Measurements from ENCODE around the gene ALOX15B.
A peak's percentile ranks its signal among the peaks of the same experiment; 100 is the strongest.

The ALOX15B gene

DNA sequence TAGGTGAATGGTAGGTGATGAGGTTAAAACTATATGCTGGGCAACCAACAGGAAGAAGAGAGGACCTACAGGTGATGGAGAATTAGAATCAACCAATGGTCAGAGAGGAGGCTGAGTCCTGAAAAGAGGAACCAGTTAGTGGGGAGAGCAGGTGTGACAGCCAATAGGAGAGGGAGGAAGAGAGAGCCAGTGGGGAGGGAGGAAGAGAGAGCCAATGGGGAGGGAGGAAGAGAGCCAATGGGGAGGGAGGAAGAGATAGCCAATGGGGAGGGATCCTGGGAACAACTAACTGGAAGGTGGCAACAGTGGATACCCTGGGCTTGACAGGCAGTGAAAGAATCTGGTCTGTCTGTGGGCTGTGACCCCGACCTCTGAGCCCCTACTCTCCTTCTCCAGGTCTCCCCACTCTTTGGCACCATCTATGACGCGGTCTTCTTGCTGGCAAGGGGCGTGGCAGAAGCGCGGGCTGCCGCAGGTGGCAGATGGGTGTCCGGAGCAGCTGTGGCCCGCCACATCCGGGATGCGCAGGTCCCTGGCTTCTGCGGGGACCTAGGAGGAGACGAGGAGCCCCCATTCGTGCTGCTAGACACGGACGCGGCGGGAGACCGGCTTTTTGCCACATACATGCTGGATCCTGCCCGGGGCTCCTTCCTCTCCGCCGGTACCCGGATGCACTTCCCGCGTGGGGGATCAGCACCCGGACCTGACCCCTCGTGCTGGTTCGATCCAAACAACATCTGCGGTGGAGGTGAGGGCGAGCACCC lies 32.7 kb upstream of the ALOX15B start:
- Mint-ChIP-seq H3K27ac (no peak overlapping the region), H3K9me3 (peaks cover 4% of the 10 kb centered on the region in 2 donors), H3K27me3 (peaks cover 38 to 49% of the 10 kb centered on the region in 2 donors), H3K36me3 (peaks cover 0 to 3% of the 10 kb centered on the region in 2 donors), H3K4me1 (peaks cover 11% of the 10 kb centered on the region in 2 donors), H3K4me3 (no peak overlapping the region)
- DNase-seq, result no peak
- peak; percentile 57 to 67 for ATAC-seq (replicated peaks)

GRCh38 chr17:8006836-8007680 lies 31.8 kb upstream of the ALOX15B start:
- Mint-ChIP-seq H3K4me1 (peaks cover 7 to 8% of the 10 kb centered on the region in 2 donors), H3K4me3 (no peak overlapping the region), H3K27me3 (peaks cover 34 to 49% of the 10 kb centered on the region in 2 donors), H3K36me3 (peaks cover 0 to 3% of the 10 kb centered on the region in 2 donors), H3K27ac (no peak overlapping the region), H3K9me3 (peaks cover 4% of the 10 kb centered on the region in 2 donors)
- DNase-seq (no peak), ATAC-seq (replicated peaks) (no peak)

- Mint-ChIP-seq H3K36me3 (peaks cover 0 to 3% of the 10 kb centered on the region in 2 donors), H3K27ac (no peak overlapping the region), H3K4me1 (peaks cover under 1 to 2% of the 10 kb centered on the region in 2 donors), H3K9me3 (peaks cover 4% of the 10 kb centered on the region in 2 donors), H3K27me3 (peaks cover 30 to 48% of the 10 kb centered on the region in 2 donors), H3K4me3 (no peak overlapping the region)
- DNase-seq, result no peak
- no peak for ATAC-seq (replicated peaks)
Measured at GRCh38 chr17:8007836-8008235, 31.0 kb upstream of the ALOX15B start.

DNA sequence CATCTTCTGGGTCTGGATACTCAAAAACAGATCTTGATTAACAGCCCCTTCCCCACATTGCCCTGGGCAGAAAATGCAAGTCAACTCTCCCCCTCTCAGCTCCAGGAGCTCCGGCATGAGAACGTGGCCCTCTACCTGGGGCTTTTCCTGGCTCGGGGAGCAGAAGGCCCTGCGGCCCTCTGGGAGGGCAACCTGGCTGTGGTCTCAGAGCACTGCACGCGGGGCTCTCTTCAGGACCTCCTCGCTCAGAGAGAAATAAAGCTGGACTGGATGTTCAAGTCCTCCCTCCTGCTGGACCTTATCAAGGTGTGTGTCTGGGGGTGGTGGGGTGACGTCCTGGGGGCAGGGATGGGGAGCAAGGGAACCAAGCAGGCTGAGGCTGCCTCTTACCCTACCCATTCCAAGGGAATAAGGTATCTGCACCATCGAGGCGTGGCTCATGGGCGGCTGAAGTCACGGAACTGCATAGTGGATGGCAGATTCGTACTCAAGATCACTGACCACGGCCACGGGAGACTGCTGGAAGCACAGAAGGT lies 26.7 kb upstream of the ALOX15B start:
- Mint-ChIP-seq H3K36me3 (no peaks in the 10 kb centered on the region), H3K4me1 (peaks cover 24 to 25% of the 10 kb centered on the region in 2 donors), H3K27ac (no peak overlapping the region), H3K4me3 (no peak overlapping the region), H3K9me3 (no peaks in the 10 kb centered on the region), H3K27me3 (peaks cover 39 to 64% of the 10 kb centered on the region in 2 donors)
- ATAC-seq (replicated peaks), result no peak
- DNase-seq, result no peak

GRCh38 chr17:8012996-8013640 lies 25.7 kb upstream of the ALOX15B start:
- H3K36me3 Mint-ChIP-seq, result no peaks in the 10 kb centered on the region
- no peak overlapping the region for H3K4me3 Mint-ChIP-seq

DNA sequence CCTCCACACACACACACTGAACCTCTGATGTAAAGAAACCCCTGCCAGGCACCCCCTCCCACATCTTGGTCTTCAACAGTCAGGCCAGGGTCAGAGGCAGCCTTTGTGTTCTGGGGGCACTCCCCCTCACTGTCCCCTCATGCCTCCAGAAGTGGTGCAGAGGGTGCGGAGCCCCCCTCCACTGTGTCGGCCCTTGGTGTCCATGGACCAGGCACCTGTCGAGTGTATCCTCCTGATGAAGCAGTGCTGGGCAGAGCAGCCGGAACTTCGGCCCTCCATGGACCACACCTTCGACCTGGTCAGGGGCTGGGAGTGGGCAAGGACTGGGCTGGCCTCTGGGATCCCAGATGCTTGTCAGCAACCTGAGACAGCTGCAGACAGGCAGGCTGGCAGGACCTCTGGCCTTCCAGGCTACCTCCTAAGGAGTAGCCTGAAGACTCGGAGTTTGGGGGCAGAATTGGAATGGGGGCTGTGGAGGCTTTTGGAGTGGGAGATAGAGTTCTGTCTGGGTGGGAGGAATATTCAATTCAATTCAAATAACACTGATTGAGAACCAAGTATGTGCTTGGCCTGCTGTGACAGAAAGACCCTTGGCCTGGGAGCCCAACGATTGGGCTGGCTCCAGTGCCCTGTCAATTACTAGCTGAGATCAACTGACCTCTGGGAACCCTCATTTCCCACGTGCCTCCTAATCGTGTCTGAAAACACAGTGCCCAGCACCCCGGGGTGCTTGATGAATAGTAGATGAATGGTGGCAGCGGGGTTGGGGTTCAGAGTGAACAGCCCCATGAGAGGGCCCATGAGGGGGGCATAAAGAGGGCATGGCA lies 24.9 kb upstream of the ALOX15B start:
- Mint-ChIP-seq H3K27ac (no peak overlapping the region), H3K9me3 (no peaks in the 10 kb centered on the region), H3K27me3 (peaks cover 35 to 56% of the 10 kb centered on the region in 2 donors), H3K36me3 (no peaks in the 10 kb centered on the region), H3K4me1 (peaks cover 25% of the 10 kb centered on the region in 2 donors), H3K4me3 (no peak overlapping the region)
- DNase-seq, result no peak
- ATAC-seq (replicated peaks), result no peak

More at GRCh38 chr17:8012996-8013640, 25.7 kb upstream of the ALOX15B start:
- peak; percentile 68 to 70 for ATAC-seq (replicated peaks)
- DNase-seq, result no peak
- Mint-ChIP-seq H3K4me1 (peaks cover 25% of the 10 kb centered on the region in 2 donors), H3K27ac (no peak overlapping the region), H3K9me3 (no peaks in the 10 kb centered on the region), H3K27me3 (peaks cover 35 to 58% of the 10 kb centered on the region in 2 donors)

- H3K4me1 Mint-ChIP-seq, result peaks cover 26 to 27% of the 10 kb centered on the region in 2 donors
- no peak overlapping the region for H3K4me3 Mint-ChIP-seq
- no peaks in the 10 kb centered on the region for H3K36me3 Mint-ChIP-seq
- no peak for ATAC-seq (replicated peaks)
- peaks cover 41 to 62% of the 10 kb centered on the region in 2 donors for H3K27me3 Mint-ChIP-seq
- no peak for DNase-seq
- H3K27ac Mint-ChIP-seq, result no peak overlapping the region
- no peaks in the 10 kb centered on the region for H3K9me3 Mint-ChIP-seq
Measured at GRCh38 chr17:8014558-8014850, 24.4 kb upstream of the ALOX15B start.

DNA sequence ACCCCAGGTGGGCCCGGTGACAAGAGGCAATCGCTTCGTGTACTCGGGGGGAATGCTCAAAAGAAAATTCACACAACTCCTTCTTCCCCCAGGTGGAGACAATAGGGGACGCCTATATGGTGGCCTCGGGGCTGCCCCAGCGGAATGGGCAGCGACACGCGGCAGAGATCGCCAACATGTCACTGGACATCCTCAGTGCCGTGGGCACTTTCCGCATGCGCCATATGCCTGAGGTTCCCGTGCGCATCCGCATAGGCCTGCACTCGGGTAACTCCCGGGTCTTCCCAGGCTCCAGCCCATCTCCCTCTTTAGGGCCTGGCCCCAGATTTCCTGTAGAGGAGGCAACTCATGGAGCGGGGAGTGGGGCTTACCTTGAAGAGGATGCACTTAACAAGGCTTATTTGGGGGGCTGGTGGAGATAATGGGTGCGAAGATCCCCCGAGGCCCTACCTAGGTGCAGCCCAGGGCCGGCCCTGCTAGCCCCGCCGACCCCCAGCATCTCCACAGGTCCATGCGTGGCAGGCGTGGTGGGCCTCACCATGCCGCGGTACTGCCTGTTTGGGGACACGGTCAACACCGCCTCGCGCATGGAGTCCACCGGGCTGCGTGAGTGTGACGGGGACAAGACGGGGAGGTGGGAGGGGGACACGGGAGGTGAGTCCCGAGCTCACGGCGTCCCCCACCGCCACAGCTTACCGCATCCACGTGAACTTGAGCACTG lies 23.5 kb upstream of the ALOX15B start:
- ATAC-seq (replicated peaks), result no peak
- peaks cover 43 to 63% of the 10 kb centered on the region in 2 donors for H3K27me3 Mint-ChIP-seq

DNA sequence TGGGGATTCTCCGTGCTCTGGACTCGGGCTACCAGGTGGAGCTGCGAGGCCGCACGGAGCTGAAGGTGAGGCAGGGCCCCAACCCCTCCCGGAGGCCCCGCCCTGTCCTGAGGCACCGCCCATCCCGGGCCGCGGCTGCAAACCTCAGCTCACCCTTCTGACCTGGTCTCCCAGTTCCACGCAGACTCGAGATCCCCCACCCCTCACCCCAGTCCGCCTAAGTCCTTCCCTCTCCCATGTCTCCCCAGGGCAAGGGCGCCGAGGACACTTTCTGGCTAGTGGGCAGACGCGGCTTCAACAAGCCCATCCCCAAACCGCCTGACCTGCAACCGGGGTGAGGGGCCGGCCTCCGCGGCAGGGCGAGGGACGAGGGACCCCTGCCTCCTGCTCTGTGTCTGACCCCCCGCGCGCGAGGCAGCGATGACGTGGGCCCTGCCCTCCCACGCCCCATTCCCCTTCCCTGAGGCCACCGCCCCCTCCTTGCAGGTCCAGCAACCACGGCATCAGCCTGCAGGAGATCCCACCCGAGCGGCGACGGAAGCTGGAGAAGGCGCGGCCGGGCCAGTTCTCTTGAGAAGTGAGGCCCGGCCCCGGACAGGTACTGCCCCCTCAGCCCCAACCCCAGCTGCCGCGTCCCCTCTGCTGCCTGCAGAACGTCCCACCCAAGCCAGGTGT lies 22.8 kb upstream of the ALOX15B start:
- Mint-ChIP-seq H3K4me1 (peaks cover 28 to 31% of the 10 kb centered on the region in 2 donors), H3K9me3 (no peaks in the 10 kb centered on the region), H3K27me3 (peaks cover 45 to 69% of the 10 kb centered on the region in 2 donors), H3K4me3 (peak overlapping the region; percentile 76 to 80), H3K36me3 (no peaks in the 10 kb centered on the region), H3K27ac (no peak overlapping the region)
- ATAC-seq (replicated peaks) (peak; percentile 22 to 38), DNase-seq (no peak)

More for the DNA sequence above, 23.5 kb upstream of the ALOX15B start:
- DNase-seq, result no peak
- Mint-ChIP-seq H3K9me3 (no peaks in the 10 kb centered on the region), H3K27ac (no peak overlapping the region), H3K36me3 (no peaks in the 10 kb centered on the region), H3K4me1 (peaks cover 28 to 31% of the 10 kb centered on the region in 2 donors), H3K4me3 (peak overlapping the region in 1 of 2 donors; percentile 80)

GRCh38 chr17:8016632-8017424 lies 22.0 kb upstream of the ALOX15B start:
- Mint-ChIP-seq H3K4me1 (peaks cover 28 to 31% of the 10 kb centered on the region in 2 donors), H3K27ac (peak overlapping the region; percentile 15), H3K9me3 (no peaks in the 10 kb centered on the region), H3K4me3 (peak overlapping the region; percentile 76 to 80), H3K27me3 (peaks cover 49 to 72% of the 10 kb centered on the region in 2 donors), H3K36me3 (no peaks in the 10 kb centered on the region)
- DNase-seq (no peak), ATAC-seq (replicated peaks) (peak; percentile 76 to 77)

DNA sequence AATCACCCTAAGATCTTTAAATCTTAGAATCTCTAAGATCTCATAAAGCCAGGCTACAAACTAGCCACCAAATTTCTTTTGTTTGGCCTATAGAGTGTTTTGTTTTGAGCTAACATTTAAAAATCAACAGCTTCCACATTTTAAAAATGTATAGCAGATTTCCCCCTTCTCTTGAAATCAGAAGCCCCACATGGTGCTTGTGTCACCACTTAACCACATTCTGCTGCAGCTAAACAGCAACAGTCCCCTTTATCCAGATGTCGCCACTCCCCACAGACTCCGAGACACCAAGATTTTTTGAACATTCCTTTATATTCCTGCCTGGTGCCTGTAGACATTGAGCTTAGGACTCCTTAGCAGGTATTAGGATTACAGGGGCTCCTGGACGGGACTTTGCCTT lies 20.4 kb upstream of the ALOX15B start:
- H3K4me1 Mint-ChIP-seq, result peaks cover 23 to 24% of the 10 kb centered on the region in 2 donors
- ATAC-seq (replicated peaks) (no peak), DNase-seq (no peak)
- H3K27me3 Mint-ChIP-seq, result peaks cover 46 to 66% of the 10 kb centered on the region in 2 donors
- H3K4me3 Mint-ChIP-seq, result no peak overlapping the region
- H3K9me3 Mint-ChIP-seq, result no peaks in the 10 kb centered on the region
- H3K27ac Mint-ChIP-seq, result no peak overlapping the region
- H3K36me3 Mint-ChIP-seq, result no peaks in the 10 kb centered on the region

DNA sequence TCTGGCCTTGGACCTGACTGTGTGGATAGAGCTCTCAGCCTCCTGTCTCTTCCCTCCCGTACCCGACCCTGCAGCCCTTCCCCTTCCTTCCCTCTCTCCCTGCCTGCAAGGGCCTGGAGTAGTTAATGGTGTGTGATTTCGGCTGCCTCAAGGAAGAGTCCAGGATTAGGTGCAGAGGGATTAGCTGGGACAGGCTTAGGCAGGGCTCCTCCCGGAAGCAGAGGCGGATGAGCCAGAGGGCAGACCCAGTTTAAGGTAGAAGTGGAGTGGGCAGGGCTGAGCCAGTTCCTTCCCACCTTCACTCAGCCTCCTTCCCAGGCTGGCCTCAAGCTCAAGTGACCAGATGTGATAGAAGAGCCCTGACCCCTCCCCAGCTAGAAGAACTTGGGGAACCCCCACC lies 19.7 kb upstream of the ALOX15B start:
- H3K9me3 Mint-ChIP-seq, result no peaks in the 10 kb centered on the region
- no peak for DNase-seq

More for the DNA sequence above, 19.7 kb upstream of the ALOX15B start:
- H3K4me1 Mint-ChIP-seq, result peaks cover 19 to 20% of the 10 kb centered on the region in 2 donors
- no peak overlapping the region for H3K4me3 Mint-ChIP-seq
- H3K27me3 Mint-ChIP-seq, result peaks cover 41 to 58% of the 10 kb centered on the region in 2 donors
- H3K27ac Mint-ChIP-seq, result no peak overlapping the region
- H3K36me3 Mint-ChIP-seq, result no peaks in the 10 kb centered on the region
- no peak for ATAC-seq (replicated peaks)
